Osteocyte (in vitro differentiated cells): ENCODE measurements around the gene DOK7. TPM values are rescaled to one million over a fixed set of nuclear protein-coding genes. Genes with fewer than 3 reads are reported as not detected.

Experiments
- DNase-seq: peaks from one replicate; pipeline ENCODE4 v3.0.0; 2021; ENCODE audit warnings: mixed read lengths; ENCODE audit not compliant: unreplicated experiment; ENCODE audit errors: extremely low spot score
- H3K27ac Mint-ChIP-seq: one replicate; pipeline ENCODE4 v1.8.0; 2021; ENCODE audit warnings: mild to moderate bottlenecking, mixed read lengths; ENCODE audit not compliant: unreplicated experiment
- H3K27me3 Mint-ChIP-seq: one replicate; pipeline ENCODE4 v1.8.0; 2021; ENCODE audit warnings: mixed read lengths; ENCODE audit not compliant: unreplicated experiment
- H3K36me3 Mint-ChIP-seq: one replicate; pipeline ENCODE4 v1.8.0; 2021; ENCODE audit warnings: mixed read lengths; ENCODE audit not compliant: unreplicated experiment
- H3K4me1 Mint-ChIP-seq: one replicate; pipeline ENCODE4 v1.8.0; 2021; ENCODE audit warnings: mixed read lengths; ENCODE audit not compliant: unreplicated experiment
- H3K4me3 Mint-ChIP-seq: one replicate; pipeline ENCODE4 v1.8.0; 2021; ENCODE audit warnings: mild to moderate bottlenecking, moderate library complexity, mixed read lengths; ENCODE audit not compliant: unreplicated experiment
- H3K9me3 Mint-ChIP-seq: one replicate; pipeline ENCODE4 v1.8.0; 2021; ENCODE audit warnings: mixed read lengths; ENCODE audit not compliant: unreplicated experiment
- CTCF ChIP-seq: fragments of 200-600 bp; sonication (generic); IDR thresholded peaks from 2 replicates; pipeline ENCODE4 v1.5.0; 2021; ENCODE audit warnings: antibody characterized with exemption, mild to moderate bottlenecking, moderate library complexity
- total RNA-seq: library from RNA; stranded (reverse); gene quantifications from 2 replicates; pipeline ENCODE4 v1.2.1, GENCODE V29; 2021

DOK7 gene
- total RNA-seq, 1 donor from 2014 or later = not detected

- no peak overlapping the region for H3K27ac Mint-ChIP-seq
- peaks cover 5% of the 10 kb centered on the region for H3K4me1 Mint-ChIP-seq
- H3K4me3 Mint-ChIP-seq = no peak overlapping the region
- no peak for DNase-seq
- H3K36me3 Mint-ChIP-seq = no peaks in the 10 kb centered on the region
- H3K9me3 Mint-ChIP-seq = no peaks in the 10 kb centered on the region
- H3K27me3 Mint-ChIP-seq = peaks cover 7% of the 10 kb centered on the region
- TF ChIP-seq CTCF = no peak
Observed at GRCh38 chr4:3483471-3483921, 20.4 kb downstream of the DOK7 start.

DNA sequence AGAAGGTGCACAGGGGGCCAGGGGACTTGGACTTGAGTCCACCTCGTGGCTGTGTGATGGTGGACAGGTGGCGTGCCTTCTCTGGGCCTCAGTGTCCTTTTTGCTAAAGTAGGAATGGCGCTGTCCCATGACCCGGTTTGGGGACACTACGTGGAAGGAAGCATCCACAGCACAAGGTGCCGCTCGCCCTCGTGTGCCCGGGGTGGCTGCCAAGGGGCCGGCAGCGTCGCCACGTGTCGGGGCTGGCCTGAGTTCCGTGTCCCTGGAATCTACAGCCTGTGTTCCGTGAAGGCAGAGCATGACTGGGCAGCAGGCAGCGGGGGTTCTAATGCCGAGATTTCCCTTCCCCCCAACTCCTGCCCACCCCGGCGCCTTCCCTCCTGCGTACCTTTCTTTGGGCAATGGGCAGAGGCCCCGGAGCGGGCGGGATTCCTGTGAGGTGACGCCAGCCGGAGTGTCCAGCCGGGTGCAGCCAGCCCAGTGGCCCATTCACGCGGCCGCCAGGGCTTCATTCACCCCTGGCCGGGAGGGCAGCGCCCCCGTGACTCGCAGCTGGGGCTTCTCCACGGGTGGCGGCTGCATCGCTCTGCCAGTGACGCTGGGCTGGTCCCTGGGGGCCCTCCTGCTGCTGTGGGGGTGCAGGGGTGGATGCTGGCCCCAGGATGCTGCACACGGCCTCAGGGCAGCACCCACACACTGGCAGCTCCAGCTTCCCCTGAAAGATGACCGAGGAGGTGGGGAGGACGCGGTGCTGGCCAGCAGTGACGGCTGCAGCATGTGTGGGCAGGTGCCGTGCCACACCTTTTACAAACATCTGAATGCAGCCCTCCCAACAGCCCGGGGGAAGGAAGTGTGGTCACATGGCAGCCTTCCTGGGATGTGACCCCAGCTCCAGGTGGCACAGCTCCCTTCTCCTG, 21.2 kb downstream of the DOK7 start:
- peaks cover 10% of the 10 kb centered on the region for H3K27me3 Mint-ChIP-seq
- DNase-seq = no peak
- TF ChIP-seq CTCF = no peak
- no peak overlapping the region for H3K4me3 Mint-ChIP-seq
- H3K36me3 Mint-ChIP-seq = no peaks in the 10 kb centered on the region
- H3K27ac Mint-ChIP-seq = no peak overlapping the region
- no peaks in the 10 kb centered on the region for H3K9me3 Mint-ChIP-seq
- peaks cover 5% of the 10 kb centered on the region for H3K4me1 Mint-ChIP-seq

DNA sequence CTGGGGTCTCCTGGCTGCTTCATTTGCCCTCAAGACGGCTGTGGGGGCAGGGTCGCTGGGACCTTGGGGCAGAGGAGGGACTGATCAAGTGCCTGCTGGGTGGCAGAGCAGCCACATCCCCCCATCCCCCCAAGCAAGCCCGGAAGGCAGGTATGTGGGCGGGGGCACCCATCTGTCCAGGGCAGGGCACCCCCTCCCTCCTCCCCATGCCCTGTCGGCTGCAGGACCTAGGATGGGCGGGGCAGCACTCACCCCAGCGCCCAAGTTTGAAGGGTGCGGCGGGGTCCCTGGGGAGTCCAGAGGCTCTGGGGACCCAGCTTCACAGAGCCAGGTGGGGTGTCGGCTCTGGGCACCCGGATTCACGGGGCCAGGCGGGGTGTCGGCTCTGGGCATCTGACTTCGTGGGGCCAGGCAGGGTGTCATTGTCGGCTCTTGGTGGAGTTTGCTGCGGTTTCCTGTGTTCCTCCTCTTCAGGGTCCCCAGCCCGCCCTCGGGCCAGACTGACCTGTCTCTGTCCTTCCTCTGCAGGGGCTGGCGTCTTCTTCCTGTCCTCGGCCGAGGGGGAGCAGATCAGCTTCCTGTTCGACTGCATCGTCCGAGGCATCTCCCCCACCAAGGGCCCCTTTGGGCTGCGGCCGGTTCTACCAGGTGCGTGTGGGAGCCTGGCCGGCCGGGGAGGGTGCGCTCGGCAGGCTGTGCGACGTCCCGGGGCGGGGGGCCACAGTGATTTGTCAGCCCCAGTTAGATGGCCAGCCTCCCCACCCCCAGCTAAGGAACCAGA, 22.1 kb downstream of the DOK7 start:
- peaks cover 10% of the 10 kb centered on the region for H3K27me3 Mint-ChIP-seq
- DNase-seq = no peak
- H3K4me3 Mint-ChIP-seq = no peak overlapping the region
- peaks cover 5% of the 10 kb centered on the region for H3K4me1 Mint-ChIP-seq
- no peak overlapping the region for H3K27ac Mint-ChIP-seq
- TF ChIP-seq CTCF = no peak
- no peaks in the 10 kb centered on the region for H3K9me3 Mint-ChIP-seq
- H3K36me3 Mint-ChIP-seq = no peaks in the 10 kb centered on the region

GRCh38 chr4:3485886-3486540, 22.9 kb downstream of the DOK7 start:
- Mint-ChIP-seq H3K9me3 (no peaks in the 10 kb centered on the region), H3K4me3 (no peak overlapping the region), H3K27ac (no peak overlapping the region), H3K4me1 (peaks cover 2% of the 10 kb centered on the region), H3K36me3 (no peaks in the 10 kb centered on the region), H3K27me3 (peaks cover 10% of the 10 kb centered on the region)
- no peak for DNase-seq
- no peak for TF ChIP-seq CTCF
